Liver (tissue), 9 donors: Measurements from ENCODE around the gene TOPBP1. TPM values are rescaled to one million over a fixed set of nuclear protein-coding genes. Genes with fewer than 3 reads are reported as not detected.

Experiments used
- DNase-seq: peaks from one replicate; pipeline ENCODE4 v3.0.0-alpha.2; 2017; ENCODE audit warnings: low spot score
- H3K27ac ChIP-seq, 2 donors: one replicate each; pipeline ENCODE4 v1.7.0; 2013; ENCODE audit warnings: inconsistent platforms in 2 of 2, low read length in 2 of 2, control low read depth in 1 of 2, low read depth in 1 of 2, mild to moderate bottlenecking in 1 of 2
- H3K27me3 ChIP-seq, 4 donors: one replicate each; pipeline versions ENCODE4 v1.6.1 to v1.7.0; 2013; ENCODE audit warnings: low read length in 3 of 4, inconsistent platforms in 1 of 4, mild to moderate bottlenecking in 1 of 4, moderate library complexity in 1 of 4; ENCODE audit not compliant: control insufficient read depth in 4 of 4, insufficient read depth in 4 of 4
- H3K36me3 ChIP-seq, 4 donors: one replicate each; pipeline versions ENCODE4 v1.6.1 to v1.7.0; 2013; ENCODE audit warnings: low read length in 3 of 4, mild to moderate bottlenecking in 3 of 4, low read depth in 1 of 4, moderate library complexity in 1 of 4; ENCODE audit not compliant: control insufficient read depth in 4 of 4, insufficient read depth in 3 of 4
- H3K4me1 ChIP-seq, 4 donors: one replicate each; pipeline versions ENCODE4 v1.6.1 to v1.7.0; 2013; ENCODE audit warnings: low read length in 3 of 4, mild to moderate bottlenecking in 3 of 4, moderate library complexity in 1 of 4; ENCODE audit not compliant: control insufficient read depth in 4 of 4, insufficient read depth in 4 of 4
- H3K4me3 ChIP-seq, 3 donors: one replicate each; pipeline versions ENCODE4 v1.6.1 to v1.7.0; 2013; ENCODE audit warnings: low read length in 3 of 3, control low read depth in 1 of 3, low read depth in 1 of 3, mild to moderate bottlenecking in 1 of 3
- H3K9ac ChIP-seq, 2 donors: one replicate each; pipeline ENCODE4 v1.7.0; 2013; ENCODE audit warnings: low read length in 2 of 2, mild to moderate bottlenecking in 2 of 2, moderate library complexity in 2 of 2, control low read depth in 1 of 2, low read depth in 1 of 2
- H3K9me3 ChIP-seq, 4 donors: one replicate each; pipeline versions ENCODE4 v1.6.1 to v1.7.0; 2013; ENCODE audit warnings: low read length in 3 of 4; ENCODE audit not compliant: control insufficient read depth in 4 of 4
- EGR1 ChIP-seq, 2 donors: IDR thresholded peaks; 2 replicates each; pipeline ENCODE4 v1.6.1; 2016 to 2018; ENCODE audit warnings: antibody characterized with exemption in 2 of 2, low read depth in 2 of 2
- FOXA1 ChIP-seq: IDR thresholded peaks from 2 replicates; pipeline ENCODE4 v1.6.1; 2016; ENCODE audit warnings: antibody characterized with exemption
- FOXA2 ChIP-seq: IDR thresholded peaks from 2 replicates; pipeline ENCODE4 v1.6.1; 2016; ENCODE audit warnings: antibody characterized with exemption
- GABPA ChIP-seq, 2 donors: IDR thresholded peaks in 1 of 2; conservative IDR thresholded peaks in 1 of 2; 2 replicates each; pipeline ENCODE4 v1.6.1; 2016; ENCODE audit warnings: antibody characterized with exemption in 2 of 2, mild to moderate bottlenecking in 1 of 2, moderate library complexity in 1 of 2
- HNF4A ChIP-seq, 2 donors: conservative IDR thresholded peaks; 2 replicates each; pipeline ENCODE4 v1.6.1; 2016; ENCODE audit warnings: antibody characterized with exemption in 2 of 2, mild to moderate bottlenecking in 2 of 2
- HNF4G ChIP-seq: IDR thresholded peaks from 2 replicates; pipeline ENCODE4 v1.6.1; 2016; ENCODE audit warnings: antibody characterized with exemption
- JUND ChIP-seq, 2 donors: IDR thresholded peaks; 2 replicates each; pipeline ENCODE4 v1.6.1; 2016; ENCODE audit warnings: antibody characterized with exemption in 2 of 2
- NR2F2 ChIP-seq: IDR thresholded peaks from 2 replicates; pipeline ENCODE4 v1.6.1; 2016; ENCODE audit warnings: antibody characterized with exemption
- RAD21 ChIP-seq, 2 donors: IDR thresholded peaks; 2 replicates each; pipeline ENCODE4 v1.6.1; 2016; ENCODE audit warnings: antibody characterized with exemption in 2 of 2, mild to moderate bottlenecking in 2 of 2
- RXRA ChIP-seq, 2 donors: IDR thresholded peaks; 2 replicates each; pipeline ENCODE4 v1.6.1; 2017 to 2018; ENCODE audit warnings: antibody characterized with exemption in 2 of 2, mild to moderate bottlenecking in 1 of 2
- SP1 ChIP-seq: IDR thresholded peaks from 2 replicates; pipeline ENCODE4 v1.6.1; 2018; ENCODE audit warnings: antibody characterized with exemption, mild to moderate bottlenecking
- TAF1 ChIP-seq: conservative IDR thresholded peaks from 2 replicates; pipeline ENCODE4 v1.6.1; 2016; ENCODE audit warnings: antibody characterized with exemption, mild to moderate bottlenecking
- YY1 ChIP-seq: IDR thresholded peaks from 2 replicates; pipeline ENCODE4 v1.6.1; 2016; ENCODE audit warnings: antibody characterized with exemption, mild to moderate bottlenecking
- WGBS: extraction: QIAGEN DNeasy Blood & Tissue Kit; methylation state at CpG from one replicate; pipeline ENCODE4 v1.1.7; 2013; 5-methylcytosine and 5-hydroxymethylcytosine counted together
- polyA plus RNA-seq, 2 donors: library from polyadenylated mRNA; stranded (reverse) in 1 of 2; unstranded in 1 of 2; fragments of 200-250 nt in 1 of 2; fragments of >200 nt in 1 of 2; fragmentation: Nextera tagmentation in 1 of 2; extraction: Ambion mirVana in 1 of 2; gene quantifications; one replicate each; pipeline versions ENCODE4 v1.2.1 to v1.2.3, GENCODE V29; 2013 to 2015
- total RNA-seq, 2 donors: library from RNA; depleted of rRNA; stranded (reverse); fragments of >200 nt; gene quantifications; one replicate each; pipeline ENCODE4 v1.2.3, GENCODE V29; 2014
- TF ChIP-seq, protein P1 (sequence below): IDR thresholded peaks from 2 replicates; pipeline ENCODE4 v1.6.1; 2016; ENCODE audit warnings: antibody characterized with exemption
- TF ChIP-seq, protein P2 (sequence below): fragments of 150-350 bp; IDR thresholded peaks from 2 replicates; pipeline ENCODE4 v1.5.1; 2017; ENCODE audit warnings: improper control_type of control experiment, low read depth, low read length; ENCODE audit not compliant: missing input control
- TF ChIP-seq, protein P3 (sequence below): IDR thresholded peaks from 2 replicates; pipeline ENCODE4 v1.6.1; 2016; ENCODE audit warnings: antibody characterized with exemption
- TF ChIP-seq, protein P4 (sequence below): IDR thresholded peaks from 2 replicates; pipeline ENCODE4 v1.6.1; 2016; ENCODE audit warnings: antibody characterized with exemption
- TF ChIP-seq, protein P5 (sequence below): IDR thresholded peaks from 2 replicates; pipeline ENCODE4 v1.6.1; 2016; ENCODE audit warnings: antibody characterized with exemption, mild to moderate bottlenecking
- donor health status: healthy.
- donor health status: healthy.
- donor health status: healthy.
- donor health status: healthy.
- donor health status: healthy.

The TOPBP1 gene
- total and polyA plus RNA-seq, 4 donors, result 3.3 to 22.9 (median 8.7) TPM

DNA sequence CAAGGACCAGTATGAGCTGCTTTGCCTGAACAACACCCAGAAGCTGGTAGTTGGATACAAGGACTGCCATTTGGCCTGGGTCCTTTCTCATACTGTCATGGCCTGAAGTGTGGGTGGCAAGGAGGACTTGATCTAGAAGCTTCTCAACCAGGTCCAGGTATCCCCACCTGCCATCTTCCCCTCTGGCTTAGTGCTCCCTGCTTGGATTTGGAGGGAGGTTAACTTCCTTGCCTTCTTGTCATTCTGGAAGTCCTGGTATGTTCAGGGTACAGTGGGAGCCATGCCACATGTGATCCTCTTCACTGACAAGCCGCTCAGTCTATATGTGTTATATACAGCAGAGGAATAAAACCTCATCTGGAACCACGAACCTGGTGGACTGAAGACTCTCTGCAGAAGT lies 37.7 kb upstream of the TOPBP1 start:
- DNase-seq, result no peak
- H3K36me3 ChIP-seq, result no peaks in the 10 kb centered on the region
- H3K27ac ChIP-seq, result no peak overlapping the region
- peaks cover 0 to 5% (median 0%) of the 10 kb centered on the region in 4 donors for H3K9me3 ChIP-seq
- no peaks in the 10 kb centered on the region for H3K27me3 ChIP-seq
- H3K9ac ChIP-seq, result no peak overlapping the region
- H3K4me3 ChIP-seq, result no peak overlapping the region
- TF ChIP-seq JUND (IDR thresholded peaks at IDR 0.05) (no peak), FOXA1 (no peak), HNF4A (conservative IDR thresholded peaks at IDR 0.05) (no peak), YY1 (no peak), SP1 (no peak), GABPA (IDR thresholded peaks at IDR 0.05 in 1 of 2, conservative IDR thresholded peaks at IDR 0.05 in 1 of 2) (no peak), TAF1 (no peak)
- TF ChIP-seq, protein P1, sequence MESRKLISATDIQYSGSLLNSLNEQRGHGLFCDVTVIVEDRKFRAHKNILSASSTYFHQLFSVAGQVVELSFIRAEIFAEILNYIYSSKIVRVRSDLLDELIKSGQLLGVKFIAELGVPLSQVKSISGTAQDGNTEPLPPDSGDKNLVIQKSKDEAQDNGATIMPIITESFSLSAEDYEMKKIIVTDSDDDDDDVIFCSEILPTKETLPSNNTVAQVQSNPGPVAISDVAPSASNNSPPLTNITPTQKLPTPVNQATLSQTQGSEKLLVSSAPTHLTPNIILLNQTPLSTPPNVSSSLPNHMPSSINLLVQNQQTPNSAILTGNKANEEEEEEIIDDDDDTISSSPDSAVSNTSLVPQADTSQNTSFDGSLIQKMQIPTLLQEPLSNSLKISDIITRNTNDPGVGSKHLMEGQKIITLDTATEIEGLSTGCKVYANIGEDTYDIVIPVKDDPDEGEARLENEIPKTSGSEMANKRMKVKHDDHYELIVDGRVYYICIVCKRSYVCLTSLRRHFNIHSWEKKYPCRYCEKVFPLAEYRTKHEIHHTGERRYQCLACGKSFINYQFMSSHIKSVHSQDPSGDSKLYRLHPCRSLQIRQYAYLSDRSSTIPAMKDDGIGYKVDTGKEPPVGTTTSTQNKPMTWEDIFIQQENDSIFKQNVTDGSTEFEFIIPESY, result no peak
- TF ChIP-seq, protein P2, sequence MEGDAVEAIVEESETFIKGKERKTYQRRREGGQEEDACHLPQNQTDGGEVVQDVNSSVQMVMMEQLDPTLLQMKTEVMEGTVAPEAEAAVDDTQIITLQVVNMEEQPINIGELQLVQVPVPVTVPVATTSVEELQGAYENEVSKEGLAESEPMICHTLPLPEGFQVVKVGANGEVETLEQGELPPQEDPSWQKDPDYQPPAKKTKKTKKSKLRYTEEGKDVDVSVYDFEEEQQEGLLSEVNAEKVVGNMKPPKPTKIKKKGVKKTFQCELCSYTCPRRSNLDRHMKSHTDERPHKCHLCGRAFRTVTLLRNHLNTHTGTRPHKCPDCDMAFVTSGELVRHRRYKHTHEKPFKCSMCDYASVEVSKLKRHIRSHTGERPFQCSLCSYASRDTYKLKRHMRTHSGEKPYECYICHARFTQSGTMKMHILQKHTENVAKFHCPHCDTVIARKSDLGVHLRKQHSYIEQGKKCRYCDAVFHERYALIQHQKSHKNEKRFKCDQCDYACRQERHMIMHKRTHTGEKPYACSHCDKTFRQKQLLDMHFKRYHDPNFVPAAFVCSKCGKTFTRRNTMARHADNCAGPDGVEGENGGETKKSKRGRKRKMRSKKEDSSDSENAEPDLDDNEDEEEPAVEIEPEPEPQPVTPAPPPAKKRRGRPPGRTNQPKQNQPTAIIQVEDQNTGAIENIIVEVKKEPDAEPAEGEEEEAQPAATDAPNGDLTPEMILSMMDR, result no peak
- TF ChIP-seq, protein P3, sequence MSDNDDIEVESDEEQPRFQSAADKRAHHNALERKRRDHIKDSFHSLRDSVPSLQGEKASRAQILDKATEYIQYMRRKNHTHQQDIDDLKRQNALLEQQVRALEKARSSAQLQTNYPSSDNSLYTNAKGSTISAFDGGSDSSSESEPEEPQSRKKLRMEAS, result no peak
- TF ChIP-seq, protein P4, sequence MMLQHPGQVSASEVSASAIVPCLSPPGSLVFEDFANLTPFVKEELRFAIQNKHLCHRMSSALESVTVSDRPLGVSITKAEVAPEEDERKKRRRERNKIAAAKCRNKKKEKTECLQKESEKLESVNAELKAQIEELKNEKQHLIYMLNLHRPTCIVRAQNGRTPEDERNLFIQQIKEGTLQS, result no peak
- peaks cover 0 to 11% (median 7%) of the 10 kb centered on the region in 4 donors for H3K4me1 ChIP-seq
- WGBS, result 91% methylated on average over 2 of the region's 2 CpGs

DNA sequence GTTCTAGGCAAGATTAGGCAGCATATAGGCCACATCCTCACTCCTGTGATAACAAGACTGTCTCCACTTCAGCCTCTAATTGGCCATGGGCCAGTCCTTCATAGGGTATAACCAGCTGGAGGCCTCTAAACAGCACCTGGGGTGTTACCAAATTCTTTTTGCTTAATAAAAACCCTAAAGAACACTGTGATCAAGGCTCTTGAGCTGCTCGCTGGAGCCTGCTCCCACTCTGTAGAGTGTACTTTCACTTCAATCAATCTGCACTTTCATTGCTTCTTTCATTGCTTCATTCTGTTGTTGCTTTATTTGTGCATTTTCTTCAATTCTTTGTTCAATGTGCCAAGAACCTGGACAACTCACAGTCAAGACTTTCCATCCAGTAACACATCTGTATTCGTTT lies 36.2 kb upstream of the TOPBP1 start:
- no peak overlapping the region for H3K4me3 ChIP-seq
- no peak overlapping the region for H3K27ac ChIP-seq
- H3K9me3 ChIP-seq, result peaks cover 0 to 5% (median 0%) of the 10 kb centered on the region in 4 donors
- TF ChIP-seq FOXA2 (no peak), HNF4A (conservative IDR thresholded peaks at IDR 0.05) (no peak), FOXA1 (no peak), YY1 (no peak), RXRA (IDR thresholded peaks at IDR 0.05) (no peak), JUND (IDR thresholded peaks at IDR 0.05) (no peak), HNF4G (no peak), NR2F2 (no peak), TAF1 (no peak), GABPA (IDR thresholded peaks at IDR 0.05 in 1 of 2, conservative IDR thresholded peaks at IDR 0.05 in 1 of 2) (no peak), RAD21 (IDR thresholded peaks at IDR 0.05) (no peak), SP1 (no peak), EGR1 (IDR thresholded peaks at IDR 0.05; ENCODE audit: low read depth in 2 of 2) (no peak)
- TF ChIP-seq, protein P2, result no peak
- TF ChIP-seq, protein P1, result no peak
- TF ChIP-seq, protein P5, sequence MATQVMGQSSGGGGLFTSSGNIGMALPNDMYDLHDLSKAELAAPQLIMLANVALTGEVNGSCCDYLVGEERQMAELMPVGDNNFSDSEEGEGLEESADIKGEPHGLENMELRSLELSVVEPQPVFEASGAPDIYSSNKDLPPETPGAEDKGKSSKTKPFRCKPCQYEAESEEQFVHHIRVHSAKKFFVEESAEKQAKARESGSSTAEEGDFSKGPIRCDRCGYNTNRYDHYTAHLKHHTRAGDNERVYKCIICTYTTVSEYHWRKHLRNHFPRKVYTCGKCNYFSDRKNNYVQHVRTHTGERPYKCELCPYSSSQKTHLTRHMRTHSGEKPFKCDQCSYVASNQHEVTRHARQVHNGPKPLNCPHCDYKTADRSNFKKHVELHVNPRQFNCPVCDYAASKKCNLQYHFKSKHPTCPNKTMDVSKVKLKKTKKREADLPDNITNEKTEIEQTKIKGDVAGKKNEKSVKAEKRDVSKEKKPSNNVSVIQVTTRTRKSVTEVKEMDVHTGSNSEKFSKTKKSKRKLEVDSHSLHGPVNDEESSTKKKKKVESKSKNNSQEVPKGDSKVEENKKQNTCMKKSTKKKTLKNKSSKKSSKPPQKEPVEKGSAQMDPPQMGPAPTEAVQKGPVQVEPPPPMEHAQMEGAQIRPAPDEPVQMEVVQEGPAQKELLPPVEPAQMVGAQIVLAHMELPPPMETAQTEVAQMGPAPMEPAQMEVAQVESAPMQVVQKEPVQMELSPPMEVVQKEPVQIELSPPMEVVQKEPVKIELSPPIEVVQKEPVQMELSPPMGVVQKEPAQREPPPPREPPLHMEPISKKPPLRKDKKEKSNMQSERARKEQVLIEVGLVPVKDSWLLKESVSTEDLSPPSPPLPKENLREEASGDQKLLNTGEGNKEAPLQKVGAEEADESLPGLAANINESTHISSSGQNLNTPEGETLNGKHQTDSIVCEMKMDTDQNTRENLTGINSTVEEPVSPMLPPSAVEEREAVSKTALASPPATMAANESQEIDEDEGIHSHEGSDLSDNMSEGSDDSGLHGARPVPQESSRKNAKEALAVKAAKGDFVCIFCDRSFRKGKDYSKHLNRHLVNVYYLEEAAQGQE, result no peak
- TF ChIP-seq, protein P4, result no peak
- TF ChIP-seq, protein P3, result no peak
- H3K27me3 ChIP-seq, result no peaks in the 10 kb centered on the region
- peaks cover 0 to 4% (median 1%) of the 10 kb centered on the region in 4 donors for H3K4me1 ChIP-seq
- H3K9ac ChIP-seq, result no peak overlapping the region
- no peak for DNase-seq
- WGBS, result 93% methylated on average over 2 of the region's 2 CpGs
- no peaks in the 10 kb centered on the region for H3K36me3 ChIP-seq
